OCI-LY1 (cell line): ENCODE data around the gene TDRD12.

Source experiments
- H2AFZ ChIP-seq: fragments of 200-600 bp; sonication (generic), shearing (Covaris generic); 2 replicates; pipeline ENCODE4 v1.6.0; 2014; ENCODE audit warnings: antibody characterized with exemption, mild to moderate bottlenecking, low read length
- H3F3A ChIP-seq: fragments of 200-600 bp; sonication (generic), shearing (Covaris generic); 2 replicates; pipeline ENCODE4 v1.6.0; 2014; ENCODE audit warnings: mild to moderate bottlenecking, antibody characterized with exemption, low read length, moderate library complexity; ENCODE audit not compliant: insufficient read depth
- H3K27ac ChIP-seq: fragments of 200-600 bp; sonication (generic); 2 replicates; pipeline ENCODE4 v1.5.1; 2014; ENCODE audit warnings: low read length, mixed run types, mild to moderate bottlenecking, low read depth; ENCODE audit not compliant: poor library complexity, severe bottlenecking
- H3K27me3 ChIP-seq: fragments of 200-600 bp; sonication (generic); 2 replicates; pipeline ENCODE4 v1.6.0; 2014; ENCODE audit warnings: antibody characterized with exemption, mild to moderate bottlenecking, low read length, moderate library complexity; ENCODE audit not compliant: insufficient read depth
- H3K36me3 ChIP-seq: fragments of 200-600 bp; sonication (generic); 2 replicates; pipeline ENCODE4 v1.6.1; 2014; ENCODE audit warnings: mild to moderate bottlenecking, antibody characterized with exemption, low read length, moderate library complexity, mixed read lengths; ENCODE audit not compliant: insufficient read depth
- H3K4me1 ChIP-seq: fragments of 200-600 bp; sonication (generic); 2 replicates; pipeline ENCODE4 v1.5.1; 2014; ENCODE audit warnings: mild to moderate bottlenecking, low read length, moderate library complexity; ENCODE audit not compliant: insufficient read depth, severe bottlenecking
- H3K4me2 ChIP-seq: fragments of 200-600 bp; sonication (generic), shearing (Covaris generic); 2 replicates; pipeline ENCODE4 v1.6.1; 2014; ENCODE audit warnings: low read length
- H3K4me3 ChIP-seq: fragments of 200-600 bp; sonication (generic); 2 replicates; pipeline ENCODE4 v1.5.1; 2014; ENCODE audit warnings: low read length, low read depth, mild to moderate bottlenecking, mixed read lengths; ENCODE audit not compliant: poor library complexity, severe bottlenecking
- H3K79me2 ChIP-seq: fragments of 200-600 bp; shearing (Covaris generic); 2 replicates; pipeline ENCODE4 v1.6.1; 2016; ENCODE audit warnings: mixed run types, low read length, mixed read lengths; ENCODE audit not compliant: insufficient read depth
- H3K9ac ChIP-seq: fragments of 200-600 bp; sonication (generic), shearing (Covaris generic); 2 replicates; pipeline ENCODE4 v1.6.1; 2014; ENCODE audit warnings: mild to moderate bottlenecking, low read length, mixed read lengths
- H3K9me2 ChIP-seq: fragments of 200-600 bp; sonication (generic), shearing (Covaris generic); 2 replicates; pipeline ENCODE4 v1.6.1; 2014; ENCODE audit warnings: low read depth, mild to moderate bottlenecking, low read length, mixed read lengths
- H3K9me3 ChIP-seq: fragments of 200-600 bp; shearing (Covaris generic); 2 replicates; pipeline ENCODE4 v1.6.1; 2014; ENCODE audit warnings: low read length, mixed read lengths
- H4K20me1 ChIP-seq: fragments of 200-600 bp; sonication (generic), shearing (Covaris generic); 2 replicates; pipeline ENCODE4 v1.6.0; 2016; ENCODE audit warnings: mild to moderate bottlenecking, low read length; ENCODE audit not compliant: insufficient read depth
- EZH2 ChIP-seq: fragments of 200-600 bp; sonication (generic), shearing (Covaris generic); IDR thresholded peaks from 2 replicates; pipeline ENCODE4 v1.8.0; 2017; ENCODE audit warnings: borderline replicate concordance, mixed run types, mild to moderate bottlenecking, antibody characterized with exemption, low read length, moderate library complexity, mixed read lengths
- TF ChIP-seq, protein P1 (sequence below): fragments of 200-600 bp; sonication (generic), shearing (Covaris generic); IDR thresholded peaks from 2 replicates; pipeline ENCODE4 v1.5.1; 2017; ENCODE audit warnings: mild to moderate bottlenecking, antibody characterized with exemption, low read length, moderate library complexity, mixed read lengths

Gene TDRD12

DNA sequence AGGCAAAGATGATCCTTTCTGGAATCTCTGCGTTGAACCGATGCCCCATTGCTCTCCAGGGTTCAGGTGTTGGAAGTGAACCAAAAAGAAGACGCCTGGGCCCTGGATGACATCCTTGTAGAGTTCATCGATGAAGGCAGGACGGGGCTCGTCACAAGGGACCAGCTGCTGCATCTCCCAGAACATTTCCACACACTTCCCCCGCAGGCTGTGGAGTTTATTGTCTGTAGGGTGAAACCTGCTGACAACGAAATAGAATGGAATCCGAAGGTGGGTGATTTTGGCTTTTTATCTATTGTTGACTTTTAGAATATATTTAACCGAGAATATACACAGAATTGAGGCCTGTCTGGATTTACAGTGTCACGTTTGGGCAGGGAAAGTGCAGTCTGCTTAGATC is 91.6 kb downstream of the TDRD12 start:
- no peaks in the 10 kb centered on the region for H3K27me3 ChIP-seq
- no peak overlapping the region for H3K4me3 ChIP-seq
- TF ChIP-seq, protein P1, sequence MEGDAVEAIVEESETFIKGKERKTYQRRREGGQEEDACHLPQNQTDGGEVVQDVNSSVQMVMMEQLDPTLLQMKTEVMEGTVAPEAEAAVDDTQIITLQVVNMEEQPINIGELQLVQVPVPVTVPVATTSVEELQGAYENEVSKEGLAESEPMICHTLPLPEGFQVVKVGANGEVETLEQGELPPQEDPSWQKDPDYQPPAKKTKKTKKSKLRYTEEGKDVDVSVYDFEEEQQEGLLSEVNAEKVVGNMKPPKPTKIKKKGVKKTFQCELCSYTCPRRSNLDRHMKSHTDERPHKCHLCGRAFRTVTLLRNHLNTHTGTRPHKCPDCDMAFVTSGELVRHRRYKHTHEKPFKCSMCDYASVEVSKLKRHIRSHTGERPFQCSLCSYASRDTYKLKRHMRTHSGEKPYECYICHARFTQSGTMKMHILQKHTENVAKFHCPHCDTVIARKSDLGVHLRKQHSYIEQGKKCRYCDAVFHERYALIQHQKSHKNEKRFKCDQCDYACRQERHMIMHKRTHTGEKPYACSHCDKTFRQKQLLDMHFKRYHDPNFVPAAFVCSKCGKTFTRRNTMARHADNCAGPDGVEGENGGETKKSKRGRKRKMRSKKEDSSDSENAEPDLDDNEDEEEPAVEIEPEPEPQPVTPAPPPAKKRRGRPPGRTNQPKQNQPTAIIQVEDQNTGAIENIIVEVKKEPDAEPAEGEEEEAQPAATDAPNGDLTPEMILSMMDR = no peak
- no peak for TF ChIP-seq EZH2
- H3K4me2 ChIP-seq = no peak overlapping the region
- no peak overlapping the region for H3K9ac ChIP-seq
- H3K9me3 ChIP-seq = no peaks in the 10 kb centered on the region
- H3K4me1 ChIP-seq = no peaks in the 10 kb centered on the region
- no peaks in the 10 kb centered on the region for H4K20me1 ChIP-seq
- H3K36me3 ChIP-seq = no peaks in the 10 kb centered on the region
- H3F3A ChIP-seq = no peaks in the 10 kb centered on the region
- no peak overlapping the region for H2AFZ ChIP-seq
- no peaks in the 10 kb centered on the region for H3K79me2 ChIP-seq
- no peak overlapping the region for H3K27ac ChIP-seq
- no peaks in the 10 kb centered on the region for H3K9me2 ChIP-seq

DNA sequence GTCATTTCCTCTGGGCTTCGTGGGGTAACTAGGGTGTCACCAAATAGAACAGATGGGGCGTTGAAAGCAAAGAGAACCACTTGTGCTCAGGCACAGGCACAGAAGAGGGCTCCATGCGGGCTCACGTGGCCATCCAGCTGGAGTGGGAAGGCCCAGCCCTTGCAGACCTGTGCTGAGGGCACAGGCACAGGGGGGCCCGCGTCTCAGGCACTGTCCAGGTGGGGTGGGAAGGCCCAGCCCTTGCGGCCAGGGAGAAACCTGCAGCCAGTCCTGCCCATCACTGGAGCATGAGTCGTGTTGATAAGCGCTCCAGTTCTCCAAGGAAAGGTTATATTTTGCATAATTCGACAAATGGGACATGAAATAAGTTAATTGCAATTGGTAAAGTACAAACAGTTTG is 92.5 kb downstream of the TDRD12 start:
- Histone ChIP-seq H3K27ac (no peak overlapping the region), H3K9me3 (no peaks in the 10 kb centered on the region), H3K4me2 (no peak overlapping the region), H3K4me3 (no peak overlapping the region), H3K27me3 (no peaks in the 10 kb centered on the region), H3K36me3 (no peaks in the 10 kb centered on the region), H3F3A (no peaks in the 10 kb centered on the region), H3K9me2 (no peaks in the 10 kb centered on the region), H2AFZ (no peak overlapping the region), H4K20me1 (no peaks in the 10 kb centered on the region), H3K79me2 (no peaks in the 10 kb centered on the region), H3K9ac (no peak overlapping the region), H3K4me1 (no peaks in the 10 kb centered on the region)
- no peak for TF ChIP-seq EZH2
- TF ChIP-seq, protein P1 = no peak

DNA sequence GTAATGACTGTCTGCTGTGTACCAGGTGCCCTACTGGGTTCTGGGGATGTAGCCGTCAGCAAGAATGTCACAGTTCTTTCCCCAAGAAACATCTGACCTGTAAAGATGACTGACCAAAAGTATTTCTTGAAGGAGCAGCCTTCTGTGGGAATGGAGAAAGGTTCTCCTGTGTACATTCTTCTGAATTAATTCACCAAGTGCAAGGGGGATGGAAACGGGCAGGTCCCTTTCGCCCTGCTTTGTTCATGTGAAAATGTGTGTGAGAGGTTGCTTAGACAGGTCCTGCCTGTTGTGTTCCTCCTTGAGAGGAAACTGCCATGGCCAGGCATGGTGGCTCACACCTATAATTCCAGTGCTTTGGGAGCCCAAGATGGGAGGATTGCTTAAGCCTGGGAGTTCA is 93.0 kb downstream of the TDRD12 start:
- Histone ChIP-seq H3K9me3 (no peaks in the 10 kb centered on the region), H3K4me2 (no peak overlapping the region), H3K9ac (no peak overlapping the region)

More for the DNA sequence above, 93.0 kb downstream of the TDRD12 start:
- no peak for TF ChIP-seq EZH2
- TF ChIP-seq, protein P1 = no peak
- Histone ChIP-seq H4K20me1 (no peaks in the 10 kb centered on the region), H3K27ac (no peak overlapping the region), H3K4me1 (no peaks in the 10 kb centered on the region), H3K9me2 (no peaks in the 10 kb centered on the region), H3K36me3 (no peaks in the 10 kb centered on the region), H3K4me3 (no peak overlapping the region), H3K27me3 (no peaks in the 10 kb centered on the region), H3K79me2 (no peaks in the 10 kb centered on the region), H3F3A (no peaks in the 10 kb centered on the region), H2AFZ (no peak overlapping the region)
